ENCODE results near the gene MEF2A.

Gene MEF2A

GRCh38 chr15:99711625-99712024, 145.8 kb downstream of the MEF2A start:
- no peak for ATAC-seq
- no peak for TF ChIP-seq ZFP30 (CRISPR knock-in tag; IDR thresholded peaks at IDR 0.05)
- TF ChIP-seq TOX (CRISPR knock-in tag; IDR thresholded peaks at IDR 0.05; ENCODE audit: borderline replicate concordance): no peak
- no peak for TF ChIP-seq ZNF565 (CRISPR knock-in tag; conservative IDR thresholded peaks at IDR 0.05; ENCODE audit: low read depth)
- TF ChIP-seq ZC3H10 (CRISPR knock-in tag; IDR thresholded peaks at IDR 0.05): no peak
- no peak for TF ChIP-seq SNAI2 (CRISPR knock-in tag; IDR thresholded peaks at IDR 0.05)
- TF ChIP-seq BACH2 (CRISPR knock-in tag; IDR thresholded peaks at IDR 0.05; ENCODE audit: borderline replicate concordance): no peak
- no peak for TF ChIP-seq OSR1 (CRISPR knock-in tag; IDR thresholded peaks at IDR 0.05)
- TF ChIP-seq ESRRG (CRISPR knock-in tag; IDR thresholded peaks at IDR 0.05): no peak
- TF ChIP-seq, protein P1, sequence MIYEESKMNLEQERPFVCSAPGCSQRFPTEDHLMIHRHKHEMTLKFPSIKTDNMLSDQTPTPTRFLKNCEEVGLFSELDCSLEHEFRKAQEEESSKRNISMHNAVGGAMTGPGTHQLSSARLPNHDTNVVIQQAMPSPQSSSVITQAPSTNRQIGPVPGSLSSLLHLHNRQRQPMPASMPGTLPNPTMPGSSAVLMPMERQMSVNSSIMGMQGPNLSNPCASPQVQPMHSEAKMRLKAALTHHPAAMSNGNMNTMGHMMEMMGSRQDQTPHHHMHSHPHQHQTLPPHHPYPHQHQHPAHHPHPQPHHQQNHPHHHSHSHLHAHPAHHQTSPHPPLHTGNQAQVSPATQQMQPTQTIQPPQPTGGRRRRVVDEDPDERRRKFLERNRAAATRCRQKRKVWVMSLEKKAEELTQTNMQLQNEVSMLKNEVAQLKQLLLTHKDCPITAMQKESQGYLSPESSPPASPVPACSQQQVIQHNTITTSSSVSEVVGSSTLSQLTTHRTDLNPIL (CRISPR knock-in tag; IDR thresholded peaks at IDR 0.05; ENCODE audit: low read depth): no peak
- TF ChIP-seq, protein P2, sequence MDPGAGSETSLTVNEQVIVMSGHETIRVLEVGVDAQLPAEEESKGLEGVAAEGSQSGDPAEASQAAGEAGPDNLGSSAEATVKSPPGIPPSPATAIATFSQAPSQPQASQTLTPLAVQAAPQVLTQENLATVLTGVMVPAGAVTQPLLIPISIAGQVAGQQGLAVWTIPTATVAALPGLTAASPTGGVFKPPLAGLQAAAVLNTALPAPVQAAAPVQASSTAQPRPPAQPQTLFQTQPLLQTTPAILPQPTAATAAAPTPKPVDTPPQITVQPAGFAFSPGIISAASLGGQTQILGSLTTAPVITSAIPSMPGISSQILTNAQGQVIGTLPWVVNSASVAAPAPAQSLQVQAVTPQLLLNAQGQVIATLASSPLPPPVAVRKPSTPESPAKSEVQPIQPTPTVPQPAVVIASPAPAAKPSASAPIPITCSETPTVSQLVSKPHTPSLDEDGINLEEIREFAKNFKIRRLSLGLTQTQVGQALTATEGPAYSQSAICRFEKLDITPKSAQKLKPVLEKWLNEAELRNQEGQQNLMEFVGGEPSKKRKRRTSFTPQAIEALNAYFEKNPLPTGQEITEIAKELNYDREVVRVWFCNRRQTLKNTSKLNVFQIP (CRISPR knock-in tag; IDR thresholded peaks at IDR 0.05; ENCODE audit: borderline replicate concordance, low read depth): no peak

DNA sequence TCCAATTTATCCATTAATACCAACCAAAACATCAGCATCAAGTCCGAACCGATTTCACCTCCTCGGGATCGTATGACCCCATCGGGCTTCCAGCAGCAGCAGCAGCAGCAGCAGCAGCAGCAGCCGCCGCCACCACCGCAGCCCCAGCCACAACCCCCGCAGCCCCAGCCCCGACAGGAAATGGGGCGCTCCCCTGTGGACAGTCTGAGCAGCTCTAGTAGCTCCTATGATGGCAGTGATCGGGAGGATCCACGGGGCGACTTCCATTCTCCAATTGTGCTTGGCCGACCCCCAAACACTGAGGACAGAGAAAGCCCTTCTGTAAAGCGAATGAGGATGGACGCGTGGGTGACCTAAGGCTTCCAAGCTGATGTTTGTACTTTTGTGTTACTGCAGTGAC, 146.6 kb downstream of the MEF2A start:
- no peak for ATAC-seq
- TF ChIP-seq CSRNP3 (CRISPR knock-in tag; IDR thresholded peaks at IDR 0.05): no peak
- TF ChIP-seq OSR1 (CRISPR knock-in tag; IDR thresholded peaks at IDR 0.05): no peak
- TF ChIP-seq ZFP30 (CRISPR knock-in tag; IDR thresholded peaks at IDR 0.05): no peak
- TF ChIP-seq PPARA (CRISPR knock-in tag; IDR thresholded peaks at IDR 0.05; ENCODE audit: borderline replicate concordance): no peak
- TF ChIP-seq ISL1 (CRISPR knock-in tag; IDR thresholded peaks at IDR 0.05): no peak
- TF ChIP-seq, protein P2 (CRISPR knock-in tag; IDR thresholded peaks at IDR 0.05; ENCODE audit: borderline replicate concordance, low read depth): no peak
- no peak for TF ChIP-seq ARNTL (CRISPR knock-in tag; IDR thresholded peaks at IDR 0.05; ENCODE audit: borderline replicate concordance, low read depth)
- TF ChIP-seq CSDC2 (CRISPR knock-in tag; IDR thresholded peaks at IDR 0.05): no peak
- no peak for TF ChIP-seq ZFP3 (CRISPR knock-in tag; IDR thresholded peaks at IDR 0.05)
- no peak for TF ChIP-seq SNAI2 (CRISPR knock-in tag; IDR thresholded peaks at IDR 0.05)

DNA sequence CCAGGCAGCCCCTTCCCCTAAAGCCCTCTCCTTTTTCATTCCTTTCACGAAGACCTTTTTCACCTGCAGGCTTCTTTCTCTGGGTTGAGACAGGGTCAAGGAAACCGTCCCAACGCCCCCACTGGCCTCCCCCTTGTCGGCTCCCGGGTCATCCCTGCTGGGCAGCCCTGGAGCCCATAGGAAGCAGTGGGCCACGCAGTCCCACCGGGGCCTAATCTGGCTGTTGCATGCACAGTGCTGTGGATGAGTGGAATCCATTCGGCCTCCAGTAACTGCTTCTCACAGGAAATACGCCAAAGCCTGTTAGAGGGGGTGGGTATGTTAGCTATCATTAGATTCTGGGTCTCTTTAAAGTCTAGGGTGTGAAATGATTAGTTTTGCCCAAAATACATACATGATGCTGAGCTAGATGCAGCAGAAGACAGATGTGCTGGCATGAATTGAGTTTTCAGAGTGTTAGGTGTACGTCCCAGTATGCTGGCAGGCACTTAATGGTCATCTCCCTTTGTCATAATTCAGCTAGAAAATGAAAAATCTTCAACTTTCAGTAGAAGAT, 150.8 kb downstream of the MEF2A start:
- TF ChIP-seq ZNF70 (CRISPR knock-in tag; IDR thresholded peaks at IDR 0.05) (no peak), PPARA (CRISPR knock-in tag; IDR thresholded peaks at IDR 0.05; ENCODE audit: borderline replicate concordance) (no peak), TCF4 (CRISPR knock-in tag; IDR thresholded peaks at IDR 0.05; ENCODE audit: borderline replicate concordance) (no peak), ISL1 (CRISPR knock-in tag; IDR thresholded peaks at IDR 0.05) (no peak), CSRNP3 (CRISPR knock-in tag; IDR thresholded peaks at IDR 0.05) (no peak)
- ATAC-seq: no peak

- no peak for ATAC-seq
- TF ChIP-seq ISL1 (CRISPR knock-in tag; IDR thresholded peaks at IDR 0.05): no peak
- TF ChIP-seq PPARA (CRISPR knock-in tag; IDR thresholded peaks at IDR 0.05; ENCODE audit: borderline replicate concordance): no peak
- no peak for TF ChIP-seq PATZ1 (CRISPR knock-in tag; IDR thresholded peaks at IDR 0.05; ENCODE audit: borderline replicate concordance)
- TF ChIP-seq ZC3H10 (CRISPR knock-in tag; IDR thresholded peaks at IDR 0.05): no peak
- TF ChIP-seq GLIS3 (CRISPR knock-in tag; IDR thresholded peaks at IDR 0.05): no peak
- TF ChIP-seq ZNF565 (CRISPR knock-in tag; conservative IDR thresholded peaks at IDR 0.05; ENCODE audit: low read depth): no peak
- TF ChIP-seq, protein P1 (CRISPR knock-in tag; IDR thresholded peaks at IDR 0.05; ENCODE audit: low read depth): no peak
- no peak for TF ChIP-seq ZFP30 (CRISPR knock-in tag; IDR thresholded peaks at IDR 0.05)
- TF ChIP-seq, protein P2 (CRISPR knock-in tag; IDR thresholded peaks at IDR 0.05; ENCODE audit: borderline replicate concordance, low read depth): no peak
- no peak for TF ChIP-seq ZFP3 (CRISPR knock-in tag; IDR thresholded peaks at IDR 0.05)
- no peak for TF ChIP-seq ESRRG (CRISPR knock-in tag; IDR thresholded peaks at IDR 0.05)
These were observed 151.6 kb downstream of the MEF2A start for GRCh38 chr15:99717161-99718009.
